NCI-H1048 (cell line): Measurements from ENCODE around the gene NDUFS5.
"Not testable (repeated sequence)": the region's sequence is repeated elsewhere in the genome, so short reads cannot be mapped to it uniquely, and the experiment has no call there.

Source experiments
- DNase-seq: peaks from one replicate; lab custom pipeline; 2025; lab: John Stamatoyannopoulos, UW

The NDUFS5 gene

DNA sequence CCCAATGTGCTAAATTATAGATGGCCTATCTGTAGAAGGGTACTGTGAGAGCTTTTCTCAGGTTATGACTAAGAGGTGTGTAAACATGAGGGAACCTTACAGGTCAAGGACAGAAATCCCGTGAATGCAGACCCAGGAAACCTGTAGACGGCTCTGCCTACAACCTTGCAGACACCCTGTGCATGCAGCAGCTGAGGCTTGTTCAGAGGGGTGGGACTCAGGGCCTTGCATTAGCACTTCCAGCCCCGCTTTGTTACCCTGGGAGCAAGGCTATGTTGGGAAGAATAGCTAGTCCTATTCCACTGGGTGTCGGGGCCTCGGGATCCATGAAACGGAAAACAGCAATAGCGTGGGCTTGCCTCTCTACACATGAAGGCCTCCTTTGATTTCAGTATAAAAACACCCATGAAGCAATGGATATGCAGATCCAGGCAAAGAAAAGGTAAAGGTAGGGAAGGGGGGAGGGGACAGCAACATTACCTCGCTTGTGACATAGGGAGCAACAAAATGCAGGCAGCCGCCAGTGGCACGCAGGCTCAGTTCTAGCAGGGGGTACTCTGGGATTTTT lies 9.5 kb upstream of the NDUFS5 start:
- DNase-seq, result no peak

DNA sequence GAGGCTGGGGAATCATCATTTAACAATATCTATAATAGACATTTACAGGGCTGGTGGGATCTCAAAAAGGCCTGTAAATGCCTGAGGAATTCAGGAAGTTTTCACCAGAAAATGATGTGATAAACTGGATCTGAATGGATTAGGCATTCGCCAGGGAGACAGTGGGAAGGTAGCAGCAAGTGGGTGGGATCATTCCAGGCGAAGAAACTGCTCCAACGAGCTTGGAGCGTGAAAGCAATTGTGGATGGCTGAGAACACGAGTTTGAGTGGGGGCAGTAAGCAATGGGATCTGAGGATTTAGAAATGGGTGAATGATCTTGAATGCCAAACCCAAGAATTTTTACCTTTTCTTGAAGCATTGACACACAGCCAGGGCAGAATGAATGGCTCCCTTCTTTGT lies 8.9 kb upstream of the NDUFS5 start:
- no peak for DNase-seq

DNA sequence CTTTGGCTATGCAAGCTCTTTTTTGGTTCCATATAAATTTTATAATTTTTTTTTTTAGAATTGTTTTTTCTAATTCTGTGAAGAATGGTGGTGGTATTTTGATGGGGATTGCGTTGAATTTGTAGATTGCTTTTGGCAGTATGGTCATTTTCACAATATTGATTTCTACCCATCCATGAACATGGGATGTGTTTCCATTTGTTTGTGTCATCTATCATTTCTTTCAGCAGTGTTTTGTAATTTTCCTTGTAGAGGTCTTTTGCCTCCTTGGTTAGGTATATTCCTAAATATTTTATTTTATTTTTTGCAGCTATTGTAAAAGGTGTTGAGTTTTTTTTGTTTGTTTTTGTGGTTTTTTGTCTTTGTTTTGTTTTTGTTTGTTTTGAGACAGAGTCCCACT lies 5.7 kb upstream of the NDUFS5 start:
- DNase-seq, result not testable (repeated sequence)

DNA sequence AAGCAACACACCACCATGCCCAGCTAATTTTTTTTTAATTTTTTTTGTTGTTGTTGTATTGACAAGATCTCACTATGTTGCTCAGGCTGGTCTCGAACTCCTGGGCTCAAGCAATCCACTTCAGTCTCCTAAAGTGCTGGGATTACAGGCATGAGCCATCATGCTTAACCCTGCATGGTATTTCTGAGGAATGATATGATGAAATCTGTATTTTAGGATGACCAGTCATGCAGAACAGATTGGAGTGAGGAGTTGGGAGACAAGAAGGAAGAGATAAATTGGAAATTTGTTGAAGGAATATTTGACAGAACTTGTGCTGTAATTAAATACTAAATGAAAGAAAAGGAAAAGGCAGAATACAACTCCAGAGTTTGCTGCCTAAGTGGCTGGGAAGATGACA lies 4.7 kb upstream of the NDUFS5 start:
- no peak for DNase-seq

DNA sequence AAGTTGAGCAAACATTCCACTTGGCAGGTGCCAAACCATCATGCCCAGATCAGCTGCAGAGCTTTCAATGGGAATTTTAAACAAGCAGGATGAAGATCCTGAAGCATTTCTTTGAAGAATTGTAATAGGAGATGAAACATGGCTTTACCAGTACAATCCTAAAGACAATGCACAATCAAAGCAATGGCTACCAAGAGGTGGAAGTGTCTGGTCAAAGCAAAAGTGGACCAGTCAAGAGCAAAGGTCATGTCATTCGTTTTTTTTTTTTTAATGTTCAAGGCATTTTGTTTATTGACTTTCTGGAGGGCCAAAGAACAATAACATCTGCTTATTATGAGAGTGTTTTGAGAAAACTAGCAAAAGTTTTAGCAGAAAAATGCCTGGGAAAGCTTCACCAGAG lies 3.0 kb upstream of the NDUFS5 start:
- DNase-seq, result no peak

DNA sequence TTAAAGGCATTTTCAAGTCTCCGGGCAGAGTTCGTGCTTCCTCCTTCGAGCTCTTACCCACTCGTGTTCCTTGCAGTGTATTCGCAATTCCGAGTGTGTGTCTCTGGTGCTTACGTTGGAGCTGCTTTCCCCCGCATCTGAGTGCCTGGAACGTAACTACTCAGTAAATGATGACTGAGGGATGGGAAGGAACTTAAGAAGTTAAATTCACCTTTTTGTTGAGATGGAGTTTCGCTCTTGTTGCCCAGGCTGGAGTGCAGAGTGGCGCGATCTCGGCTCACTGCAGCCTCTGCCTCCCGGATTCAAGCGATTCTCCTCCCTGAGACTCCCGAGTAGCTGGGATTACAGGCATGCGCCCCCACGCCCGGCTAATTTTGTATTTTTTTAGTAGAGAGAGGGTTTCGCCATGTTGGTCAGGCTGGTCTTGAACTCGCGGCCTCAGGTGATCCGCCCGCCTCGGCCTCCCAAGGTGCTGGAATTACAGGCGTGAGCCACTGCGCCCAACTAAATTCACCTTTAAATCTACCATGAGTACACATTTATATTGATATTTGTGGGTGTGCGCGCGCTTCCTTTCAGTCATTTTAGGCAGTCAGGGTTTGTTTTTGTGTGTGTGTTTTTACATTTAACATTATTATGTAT lies 837 bp downstream of the NDUFS5 start:
- no peak for DNase-seq

DNA sequence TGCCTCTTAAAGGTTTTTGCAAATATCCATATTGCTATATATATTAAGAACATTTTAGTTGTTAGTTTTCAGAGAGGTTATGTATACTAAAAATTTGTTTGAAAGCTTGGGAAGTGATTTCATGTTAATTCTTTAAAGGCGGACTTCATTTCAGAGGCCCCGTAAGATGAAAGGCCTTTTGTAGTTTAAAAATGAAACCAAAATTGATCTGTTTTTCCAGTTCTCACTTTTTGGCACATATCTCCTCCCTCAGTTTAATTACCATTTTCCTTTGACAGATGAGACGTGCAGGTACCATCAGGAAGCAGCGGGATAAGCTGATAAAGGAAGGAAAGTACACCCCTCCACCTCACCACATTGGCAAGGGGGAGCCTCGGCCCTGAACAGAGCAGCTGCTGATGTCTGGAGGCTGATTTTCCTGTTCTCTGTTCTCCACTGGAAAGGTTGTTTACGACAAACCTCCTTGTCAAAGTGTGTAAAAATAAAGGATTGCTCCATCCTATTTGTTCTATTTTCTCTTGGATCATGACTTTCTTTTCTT lies 8.0 kb downstream of the NDUFS5 start:
- DNase-seq, result no peak

DNA sequence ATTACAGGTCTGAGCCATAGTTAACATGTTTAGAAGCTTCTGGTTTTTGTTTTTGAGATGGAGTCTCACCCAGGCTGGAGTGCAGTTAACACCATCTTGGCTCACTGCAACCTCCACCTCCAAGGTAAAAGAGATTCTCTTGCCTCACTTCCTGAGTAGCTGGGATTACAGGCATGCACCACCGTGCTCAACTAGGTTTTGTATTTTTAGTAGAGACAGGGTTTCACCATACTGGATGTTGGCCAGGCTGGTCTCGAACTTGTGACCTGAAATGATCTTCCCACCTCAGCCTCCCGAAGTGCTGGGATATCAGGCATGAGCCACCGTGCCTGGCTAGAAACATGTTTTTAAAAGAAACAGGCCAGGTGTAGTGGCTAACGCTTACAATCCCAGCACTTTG lies 10.5 kb downstream of the NDUFS5 start:
- DNase-seq, result no peak

DNA sequence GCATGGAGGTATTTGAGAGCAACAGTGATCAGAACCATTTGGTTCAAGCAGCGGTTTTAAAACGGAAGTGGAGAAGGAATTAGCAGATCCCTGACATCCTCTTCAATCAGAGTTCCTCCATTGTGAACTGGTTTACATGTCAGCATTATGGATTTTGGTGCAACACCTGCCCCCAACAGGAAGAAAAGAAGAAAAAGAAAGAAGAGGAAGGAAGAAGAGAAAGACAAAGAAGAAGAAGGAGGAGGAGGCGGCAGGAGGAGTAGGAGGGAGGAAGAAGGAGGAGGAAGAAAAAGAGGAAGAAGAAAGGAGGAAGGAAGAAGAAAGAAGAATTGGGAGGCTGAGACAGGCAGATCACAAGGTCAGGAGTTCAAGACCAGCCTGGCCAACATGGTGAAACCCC lies 17.4 kb downstream of the NDUFS5 start:
- no peak for DNase-seq

DNA sequence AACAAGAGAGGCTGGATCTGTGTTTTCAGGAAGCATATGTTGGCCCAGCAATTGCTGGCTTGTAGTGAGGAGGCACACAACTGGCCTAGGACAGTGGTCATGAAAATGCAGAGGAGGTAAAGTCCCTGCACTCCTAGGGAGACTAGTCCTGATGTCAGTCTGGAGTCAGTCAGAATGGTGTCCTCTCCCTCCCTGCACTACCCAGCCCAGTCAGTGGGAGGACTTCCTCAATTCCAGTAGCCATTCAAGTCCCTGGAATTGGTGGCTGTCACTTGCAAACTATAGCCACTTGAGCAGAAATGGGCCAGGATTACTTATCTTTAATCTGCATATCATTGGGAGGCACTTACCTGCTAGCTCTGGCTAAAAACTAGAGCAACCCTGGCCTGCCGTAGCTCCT lies 18.6 kb downstream of the NDUFS5 start:
- no peak for DNase-seq

DNA sequence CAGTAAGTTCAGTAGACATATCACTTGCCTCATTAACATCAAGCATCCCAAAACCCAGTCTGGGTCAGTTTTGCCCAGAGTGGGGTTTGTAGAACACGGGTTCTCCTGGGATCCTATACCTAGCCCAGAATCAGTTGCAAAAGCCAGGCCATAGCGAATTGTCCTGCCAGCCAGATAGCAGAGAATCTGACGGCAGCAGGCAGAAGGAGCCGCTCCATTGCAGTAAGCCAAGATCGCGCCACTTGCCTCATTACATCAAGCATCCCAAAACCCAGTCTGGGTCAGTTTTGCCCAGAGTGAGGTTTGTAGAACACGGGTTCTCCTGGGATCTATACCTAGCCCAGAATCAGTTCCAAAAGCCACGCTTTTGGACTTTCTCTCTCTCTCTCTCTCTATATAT lies 19.1 kb downstream of the NDUFS5 start:
- no peak for DNase-seq

DNA sequence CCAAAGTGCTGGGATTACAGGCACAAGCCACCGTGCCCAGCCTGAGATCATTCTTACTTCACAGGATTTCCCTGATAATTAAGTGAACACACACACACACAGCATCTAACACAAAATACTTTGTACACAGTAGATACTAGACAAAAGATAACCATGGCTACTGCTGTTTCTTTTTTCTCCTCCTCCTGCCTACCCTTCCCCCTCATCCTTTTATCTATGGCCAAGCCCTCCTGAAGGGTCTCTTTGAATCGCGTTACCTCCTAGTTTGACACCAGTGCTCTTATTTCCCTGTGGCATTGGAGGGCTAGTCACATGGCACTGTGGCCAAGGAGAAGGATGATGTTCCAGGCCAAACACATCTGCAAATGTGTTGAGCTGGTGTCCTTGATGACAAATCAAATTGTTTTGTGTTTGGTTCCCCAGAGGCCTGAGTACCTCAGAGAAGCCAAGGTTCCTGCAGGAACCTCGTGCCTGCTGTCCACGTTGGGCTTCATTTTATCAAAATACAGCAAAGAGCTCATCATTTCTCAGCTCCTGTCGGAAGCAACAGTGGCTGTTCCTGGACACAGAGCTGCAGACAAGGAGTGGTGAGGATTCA lies 20.6 kb downstream of the NDUFS5 start:
- DNase-seq, result no peak

DNA sequence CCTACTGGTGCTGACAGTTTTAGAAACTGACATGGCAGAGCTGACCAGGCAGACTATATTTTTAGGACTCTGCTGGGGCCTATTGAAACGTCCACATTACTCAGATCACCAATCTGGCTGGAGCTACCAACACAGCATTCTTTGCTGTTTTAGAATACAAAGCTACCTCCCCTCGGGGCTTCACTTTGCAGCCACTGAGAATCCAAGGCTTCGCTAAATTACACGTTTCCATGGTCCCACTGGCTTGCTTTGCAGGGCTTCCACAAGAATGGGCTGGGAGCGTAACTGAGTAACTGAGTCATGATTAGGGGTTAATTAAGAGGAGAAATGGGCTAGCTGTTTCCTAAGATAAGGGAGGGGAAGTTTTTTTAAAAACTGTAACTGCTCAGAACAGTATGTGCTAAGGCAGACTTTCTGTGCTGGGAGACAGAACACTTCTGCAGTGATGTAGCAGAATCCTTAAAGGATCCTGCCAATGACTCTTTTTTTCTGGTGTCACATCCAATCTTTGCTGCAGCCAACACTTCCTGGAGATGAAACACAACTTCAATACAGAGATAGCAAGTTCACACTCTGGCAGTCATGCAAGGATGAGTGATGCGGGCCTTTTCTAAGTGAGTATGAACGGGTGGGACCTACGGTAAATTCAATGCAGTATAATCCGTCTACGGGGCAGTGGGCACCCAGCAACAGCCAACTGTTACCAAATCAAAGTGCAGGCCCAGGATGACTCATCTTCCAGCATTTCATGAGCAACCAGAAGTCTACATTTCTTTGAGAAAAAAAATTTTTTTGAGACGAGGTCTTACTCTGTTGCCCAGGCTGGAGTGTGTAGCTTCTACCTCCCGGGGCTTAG lies 21.5 kb downstream of the NDUFS5 start:
- DNase-seq, result no peak

DNA sequence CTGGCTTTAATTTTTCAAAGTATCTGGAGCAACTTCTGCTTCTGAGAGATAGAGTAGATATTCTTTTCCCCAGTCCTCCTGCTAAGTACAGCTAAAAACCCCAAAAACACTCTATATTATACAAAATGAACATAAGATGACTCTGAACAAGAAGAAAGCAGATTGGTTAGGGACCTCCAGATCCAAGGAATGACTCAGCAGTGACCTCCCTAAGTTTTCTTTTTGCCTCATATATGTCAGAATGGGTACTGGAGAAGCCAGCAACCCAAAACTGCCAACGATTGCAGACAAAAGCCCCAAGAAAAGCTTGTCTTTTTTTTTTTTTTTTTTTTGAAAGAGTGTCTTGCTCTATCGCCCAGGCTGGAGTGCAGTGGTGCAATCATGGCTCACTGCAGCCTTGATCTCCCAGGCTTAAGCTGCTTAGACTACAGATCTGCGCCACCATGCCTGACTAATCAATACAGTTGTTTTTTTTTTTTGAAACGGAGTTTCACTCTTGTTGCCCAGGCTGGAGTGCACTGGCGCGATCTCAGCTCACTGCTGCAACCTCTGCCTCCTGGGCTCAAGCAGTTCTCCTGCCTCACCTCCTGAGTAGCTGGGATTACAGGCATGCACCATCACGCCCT lies 22.7 kb downstream of the NDUFS5 start:
- DNase-seq, result no peak

DNA sequence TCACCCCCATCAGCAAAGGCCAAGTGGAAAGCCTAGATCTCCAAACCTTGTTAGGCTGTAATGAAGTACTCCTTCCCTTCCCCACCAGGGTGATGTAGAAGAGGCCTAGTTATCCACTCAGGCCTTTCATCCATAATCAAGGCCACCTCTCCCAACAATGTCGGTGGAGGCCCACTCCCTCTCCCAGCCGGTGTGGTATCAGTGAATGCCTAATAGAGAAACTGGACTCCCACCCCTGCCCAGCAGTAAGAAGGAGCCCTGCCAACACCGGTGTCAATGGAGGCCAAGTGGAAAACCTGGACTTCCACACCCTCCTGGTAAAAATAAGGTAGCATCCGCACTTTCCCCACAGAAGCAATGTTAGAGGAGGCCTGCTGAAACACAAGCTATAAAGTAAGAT lies 23.9 kb downstream of the NDUFS5 start:
- no peak for DNase-seq

DNA sequence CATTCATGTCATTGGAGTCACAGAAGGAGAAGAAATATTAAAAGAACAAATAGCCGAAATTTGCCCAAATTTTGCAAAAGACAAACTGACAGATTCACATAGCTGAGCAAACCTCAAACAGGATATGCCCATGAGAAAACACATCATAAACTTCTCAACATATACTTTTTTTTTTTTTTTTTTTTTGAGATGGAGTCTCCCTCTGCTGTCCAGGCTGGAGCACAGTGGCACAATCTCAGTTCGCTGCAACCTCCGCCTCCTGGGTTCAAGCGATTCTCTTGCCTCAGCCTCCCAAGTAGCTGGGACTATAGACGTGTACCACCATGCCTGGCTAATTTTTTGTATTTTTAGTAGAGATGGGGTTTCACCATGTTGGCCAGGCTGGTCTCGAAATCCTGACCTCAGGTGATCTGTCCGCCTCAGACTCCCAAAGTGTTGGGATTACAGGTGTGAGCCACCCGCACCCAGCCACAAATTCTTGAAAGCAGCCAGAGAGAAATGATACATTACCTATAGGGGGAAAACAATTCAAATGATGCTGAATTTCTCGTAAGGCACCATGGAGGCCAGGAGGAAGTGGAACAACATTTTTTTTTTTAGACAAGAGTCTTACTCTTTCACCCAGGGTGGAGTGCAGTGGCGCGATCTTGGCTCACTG lies 25.2 kb downstream of the NDUFS5 start:
- DNase-seq, result not testable (repeated sequence)

DNA sequence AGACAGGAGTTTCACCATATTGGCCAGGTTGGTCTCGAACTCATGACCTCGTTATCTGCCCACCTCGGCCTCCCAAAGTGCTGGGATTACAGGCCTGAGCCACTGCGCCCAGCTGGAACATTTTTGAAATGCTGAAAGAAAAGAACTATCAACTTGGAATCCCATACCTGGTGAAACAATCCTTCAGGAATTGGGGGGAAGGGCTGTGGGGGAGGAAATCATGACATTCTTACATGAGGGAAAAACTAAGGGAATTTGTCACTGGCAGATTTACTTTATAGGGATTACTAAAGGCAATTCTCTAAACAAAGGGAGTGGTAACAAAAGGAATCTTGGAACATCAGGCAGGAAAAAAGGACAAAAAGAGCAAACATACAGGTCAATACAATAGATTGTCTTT lies 25.8 kb downstream of the NDUFS5 start:
- no peak for DNase-seq

DNA sequence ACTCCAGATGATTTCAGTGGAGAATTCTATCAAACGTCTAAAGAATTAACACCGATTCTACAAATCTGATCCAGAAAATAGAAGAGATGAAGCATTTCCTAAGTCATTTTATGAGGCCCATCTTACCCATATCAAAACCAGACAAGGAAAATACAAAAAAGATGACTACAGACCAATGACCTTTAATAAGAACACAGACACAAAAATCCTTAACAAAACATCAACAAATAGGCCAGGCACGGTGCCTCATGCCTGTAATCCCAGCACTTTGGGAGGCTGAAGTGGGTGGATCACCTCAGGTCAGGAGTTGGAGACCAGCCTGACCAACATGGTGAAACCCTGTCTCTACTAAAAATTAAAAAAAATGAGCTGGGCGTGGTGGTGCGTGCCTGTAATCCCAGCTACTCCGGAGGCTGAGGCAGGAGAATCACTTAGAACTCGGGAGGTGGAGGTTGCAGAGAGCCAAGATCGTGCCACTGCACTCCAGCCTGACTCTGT lies 29.1 kb downstream of the NDUFS5 start:
- DNase-seq, result not testable (repeated sequence)

DNA sequence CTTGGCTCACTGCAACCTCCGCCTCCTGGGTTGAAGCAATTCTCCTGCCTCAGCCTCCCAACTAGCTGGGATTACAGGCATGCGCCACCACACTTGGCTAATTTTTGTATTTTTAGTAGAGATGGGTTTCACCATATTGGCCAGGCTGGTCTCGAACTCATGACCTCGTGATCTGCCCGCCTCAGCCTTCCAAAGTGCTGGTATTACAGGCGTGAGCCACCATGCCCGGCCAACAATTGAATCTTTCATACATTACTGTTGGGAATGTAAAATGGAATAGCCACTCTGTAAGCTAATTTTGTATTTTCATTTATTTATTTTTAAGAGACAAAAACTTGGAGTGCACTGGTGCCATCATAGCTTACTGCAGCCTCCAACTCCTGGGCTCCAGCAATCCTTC lies 35.4 kb downstream of the NDUFS5 start:
- not testable (repeated sequence) for DNase-seq

DNA sequence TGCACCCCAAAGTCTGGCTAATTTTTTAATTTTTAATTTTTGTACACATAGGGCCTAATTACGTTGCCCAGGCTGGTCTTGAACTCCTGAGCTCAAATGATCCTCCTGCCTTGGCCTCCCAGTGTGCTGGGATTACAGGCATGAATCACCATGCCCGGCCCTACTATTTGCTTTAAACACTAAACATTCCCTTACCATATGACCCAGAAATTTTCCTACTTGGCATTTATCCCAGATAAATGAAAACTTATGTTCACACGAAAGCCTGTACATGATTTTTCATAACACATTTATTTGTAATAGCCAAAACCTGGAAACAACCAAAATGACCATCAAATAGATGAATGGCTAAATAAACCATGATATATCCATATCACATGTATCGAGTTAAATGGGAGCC lies 35.8 kb downstream of the NDUFS5 start:
- no peak for DNase-seq

DNA sequence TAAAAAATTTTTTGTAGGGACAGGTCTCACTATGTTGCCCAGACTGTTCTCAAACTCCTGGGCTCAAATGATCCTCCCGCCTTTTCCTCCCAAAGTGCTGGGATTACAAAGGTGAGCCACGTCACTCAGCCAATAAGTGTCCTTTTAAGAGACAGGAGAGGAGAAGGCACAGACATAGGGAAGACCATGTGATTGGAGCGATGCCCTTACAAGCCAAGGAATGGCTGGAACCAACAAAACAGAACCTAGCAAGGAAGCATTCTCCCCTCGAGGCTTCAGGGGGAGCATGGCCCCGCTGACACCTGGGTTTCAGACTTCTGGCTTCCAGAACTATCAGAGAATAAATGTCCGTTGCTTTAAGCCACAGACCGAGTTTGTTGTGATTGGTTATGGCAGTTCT lies 37.0 kb downstream of the NDUFS5 start:
- no peak for DNase-seq

DNA sequence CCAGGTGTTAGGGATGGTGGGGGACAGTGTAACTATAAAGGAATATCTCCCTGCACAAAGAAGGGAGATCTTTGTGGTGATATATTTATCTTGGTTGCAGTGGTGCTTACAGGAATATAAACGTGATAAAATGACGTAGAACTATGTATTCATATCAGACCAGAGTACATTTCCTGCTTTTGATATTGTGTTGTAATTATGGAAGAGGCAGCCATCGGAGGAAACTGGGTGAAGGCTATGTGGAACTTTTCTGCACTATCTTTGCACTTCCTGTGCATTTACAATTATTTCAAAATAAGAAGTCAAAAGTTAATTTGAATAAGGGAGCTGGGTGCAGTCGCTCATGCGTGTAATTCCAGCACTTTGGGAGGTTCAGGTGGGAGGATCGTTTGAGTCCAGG lies 37.6 kb downstream of the NDUFS5 start:
- DNase-seq, result no peak
